ENCODE data around the gene AUH. TPM values are rescaled to one million over a fixed set of nuclear protein-coding genes. Genes with fewer than 3 reads are reported as not detected.
A peak's percentile ranks its signal among the peaks of the same experiment; 100 is the strongest.
"Not testable (repeated sequence)": the region's sequence is repeated elsewhere in the genome, so short reads cannot be mapped to it uniquely, and the experiment has no call there.

AUH gene
- polyA plus RNA-seq, 5 donors = 16.0 to 34.2 (median 27.4) TPM

GRCh38 chr9:91210318-91210717 lies 151.4 kb downstream of the AUH start:
- no peak for DNase-seq

- no peak for DNase-seq
Observed at GRCh38 chr9:91208837-91209236, 152.9 kb downstream of the AUH start.

- no peak for DNase-seq
Observed at GRCh38 chr9:91208419-91208745, 153.3 kb downstream of the AUH start.

GRCh38 chr9:91207729-91208418 lies 153.8 kb downstream of the AUH start:
- peak in 1 of 2 donors; percentile 50 for DNase-seq

- no peak for DNase-seq
Observed at GRCh38 chr9:91207397-91207728, 154.4 kb downstream of the AUH start.

- no peak for DNase-seq
Observed at GRCh38 chr9:91206806-91207205, 154.9 kb downstream of the AUH start.

GRCh38 chr9:91202736-91203283 lies 158.9 kb downstream of the AUH start:
- DNase-seq = no peak

GRCh38 chr9:91200692-91201336 lies 160.9 kb downstream of the AUH start:
- no peak for DNase-seq

GRCh38 chr9:91199739-91200497 lies 161.8 kb downstream of the AUH start:
- DNase-seq = no peak

- DNase-seq = not testable (repeated sequence)
Observed at GRCh38 chr9:91198881-91199280, 162.8 kb downstream of the AUH start.

GRCh38 chr9:91198405-91198804 lies 163.3 kb downstream of the AUH start:
- no peak for DNase-seq

- DNase-seq = peak; percentile 96 to 97
Observed at GRCh38 chr9:91197232-91198181, 164.2 kb downstream of the AUH start.

GRCh38 chr9:91196103-91196950 lies 165.4 kb downstream of the AUH start:
- DNase-seq = no peak

- no peak for DNase-seq
Observed at GRCh38 chr9:91195372-91196012, 166.2 kb downstream of the AUH start.

- DNase-seq = peak; percentile 91 to 93
Observed at GRCh38 chr9:91193658-91194391, 167.9 kb downstream of the AUH start.

- DNase-seq = peak; percentile 78 to 83
Observed at GRCh38 chr9:91193087-91193657, 168.5 kb downstream of the AUH start.

- peak in 1 of 2 donors; percentile 32 for DNase-seq
Observed at GRCh38 chr9:91192381-91193086, 169.2 kb downstream of the AUH start.
